Measurements from ENCODE around the gene RFK. TPM values are rescaled to one million over a fixed set of nuclear protein-coding genes. Genes with fewer than 3 reads are reported as not detected.

Gene RFK
- polyA plus RNA-seq, 1 donor from 2014 or later: 131 TPM

GRCh38 chr9:76419782-76420380 is 25.7 kb upstream of the RFK start:
- Histone ChIP-seq H3K4me3 (ENCODE audit: low read length) (no peak overlapping the region), H4K20me1 (ENCODE audit: insufficient read depth) (no peaks in the 10 kb centered on the region), H3K9me3 (ENCODE audit: low read length) (no peaks in the 10 kb centered on the region), H2AFZ (ENCODE audit: low read depth, low read length) (no peak overlapping the region), H3K27me3 (ENCODE audit: insufficient read depth, low read depth, low read length) (no peaks in the 10 kb centered on the region), H3K4me2 (ENCODE audit: low read length) (no peak overlapping the region), H3K9ac (ENCODE audit: low read length) (no peak overlapping the region), H3K9me2 (ENCODE audit: insufficient read depth, low read length) (no peaks in the 10 kb centered on the region), H3K79me2 (replicated peaks; ENCODE audit: insufficient read depth, low read length) (no peaks in the 10 kb centered on the region), H3F3A (ENCODE audit: insufficient read depth, low read length, poor library complexity, severe bottlenecking) (no peaks in the 10 kb centered on the region), H3K36me3 (ENCODE audit: insufficient read depth, low read length) (no peaks in the 10 kb centered on the region), H3K27ac (ENCODE audit: low read length) (no peak overlapping the region)
- TF ChIP-seq REST (IDR thresholded peaks at IDR 0.05; ENCODE audit: borderline replicate concordance) (no peak), SMC3 (conservative IDR thresholded peaks at IDR 0.05; ENCODE audit: poor library complexity) (no peak), POLR2AphosphoS5 (IDR thresholded peaks at IDR 0.05) (no peak), CTCF (IDR thresholded peaks at IDR 0.05; ENCODE audit: poor library complexity, severe bottlenecking) (no peak), TAF1 (IDR thresholded peaks at IDR 0.05; ENCODE audit: low read depth) (no peak), EP300 (conservative IDR thresholded peaks at IDR 0.05; ENCODE audit: poor library complexity, severe bottlenecking) (no peak), EZH2 (IDR thresholded peaks at IDR 0.05; ENCODE audit: borderline replicate concordance, insufficient read depth, low read length, poor library complexity, severe bottlenecking) (no peak), MXI1 (conservative IDR thresholded peaks at IDR 0.05; ENCODE audit: poor library complexity, severe bottlenecking) (no peak), RAD21 (conservative IDR thresholded peaks at IDR 0.05) (no peak)

GRCh38 chr9:76417394-76417793 is 23.2 kb upstream of the RFK start:
- Histone ChIP-seq H3K4me3 (ENCODE audit: low read length) (no peak overlapping the region), H3F3A (ENCODE audit: insufficient read depth, low read length, poor library complexity, severe bottlenecking) (no peaks in the 10 kb centered on the region), H3K36me3 (ENCODE audit: insufficient read depth, low read length) (no peaks in the 10 kb centered on the region), H3K79me2 (replicated peaks; ENCODE audit: insufficient read depth, low read length) (no peaks in the 10 kb centered on the region), H3K9me3 (ENCODE audit: low read length) (peaks cover 7% of the 10 kb centered on the region), H3K27ac (ENCODE audit: low read length) (no peak overlapping the region), H3K9ac (ENCODE audit: low read length) (no peak overlapping the region), H3K9me2 (ENCODE audit: insufficient read depth, low read length) (no peaks in the 10 kb centered on the region), H4K20me1 (ENCODE audit: insufficient read depth) (no peaks in the 10 kb centered on the region), H3K4me2 (ENCODE audit: low read length) (no peak overlapping the region), H2AFZ (ENCODE audit: low read depth, low read length) (no peak overlapping the region), H3K27me3 (ENCODE audit: insufficient read depth, low read depth, low read length) (no peaks in the 10 kb centered on the region)
- TF ChIP-seq SMC3 (conservative IDR thresholded peaks at IDR 0.05; ENCODE audit: poor library complexity) (no peak), POLR2AphosphoS5 (IDR thresholded peaks at IDR 0.05) (no peak), CTCF (IDR thresholded peaks at IDR 0.05; ENCODE audit: poor library complexity, severe bottlenecking) (no peak), EZH2 (IDR thresholded peaks at IDR 0.05; ENCODE audit: borderline replicate concordance, insufficient read depth, low read length, poor library complexity, severe bottlenecking) (no peak), REST (IDR thresholded peaks at IDR 0.05; ENCODE audit: borderline replicate concordance) (no peak), RAD21 (conservative IDR thresholded peaks at IDR 0.05) (no peak), EP300 (conservative IDR thresholded peaks at IDR 0.05; ENCODE audit: poor library complexity, severe bottlenecking) (no peak), TAF1 (IDR thresholded peaks at IDR 0.05; ENCODE audit: low read depth) (no peak), MXI1 (conservative IDR thresholded peaks at IDR 0.05; ENCODE audit: poor library complexity, severe bottlenecking) (no peak)
